GM23248 (cell line): ENCODE data around the gene LFNG. TPM values are rescaled to one million over a fixed set of nuclear protein-coding genes. Genes with fewer than 3 reads are reported as not detected.

ENCODE experiments used
- DNase-seq: peaks from one replicate; pipeline ENCODE4 v3.0.0-alpha.2; 2015
- H2AFZ ChIP-seq: fragments of 200-600 bp; sonication (generic); 2 replicates; pipeline ENCODE4 v1.6.1; 2016; ENCODE audit warnings: antibody characterized with exemption
- H3F3A ChIP-seq: fragments of 200-600 bp; sonication (generic); 2 replicates; pipeline ENCODE4 v1.6.1; 2016; ENCODE audit warnings: mild to moderate bottlenecking, antibody characterized with exemption, mixed run types; ENCODE audit not compliant: insufficient read depth
- H3K27ac ChIP-seq: fragments of 200-600 bp; sonication (generic); 2 replicates; pipeline ENCODE4 v1.5.1; 2016; ENCODE audit warnings: mild to moderate bottlenecking
- H3K27me3 ChIP-seq: fragments of 200-600 bp; sonication (generic); replicated peaks from 2 replicates; pipeline ENCODE4 v1.6.1; 2016; ENCODE audit warnings: mild to moderate bottlenecking; ENCODE audit not compliant: insufficient read depth
- H3K36me3 ChIP-seq: fragments of 200-600 bp; sonication (generic); 2 replicates; pipeline ENCODE4 v1.6.1; 2016; ENCODE audit warnings: low read depth, mild to moderate bottlenecking
- H3K4me1 ChIP-seq: fragments of 200-600 bp; sonication (generic); 2 replicates; pipeline ENCODE4 v1.6.1; 2016; ENCODE audit warnings: mild to moderate bottlenecking; ENCODE audit not compliant: insufficient read depth
- H3K4me2 ChIP-seq: fragments of 200-600 bp; sonication (generic); one replicate; pipeline ENCODE4 v1.6.1; 2016; ENCODE audit warnings: mild to moderate bottlenecking; ENCODE audit not compliant: unreplicated experiment
- H3K4me3 ChIP-seq: fragments of 200-600 bp; sonication (generic); 2 replicates; pipeline ENCODE4 v1.5.1; 2016; ENCODE audit warnings: mild to moderate bottlenecking
- H3K79me2 ChIP-seq: fragments of 200-600 bp; sonication (generic); 2 replicates; pipeline ENCODE4 v1.6.1; 2016; ENCODE audit warnings: mild to moderate bottlenecking; ENCODE audit not compliant: insufficient read depth
- H3K9ac ChIP-seq: fragments of 200-600 bp; sonication (generic); 2 replicates; pipeline ENCODE4 v1.6.1; 2016; ENCODE audit warnings: mild to moderate bottlenecking
- H3K9me2 ChIP-seq: fragments of 200-600 bp; sonication (generic); 2 replicates; pipeline ENCODE4 v1.6.1; 2016; ENCODE audit warnings: mixed run types, mild to moderate bottlenecking, moderate library complexity; ENCODE audit not compliant: insufficient read depth
- H3K9me3 ChIP-seq: fragments of 200-600 bp; sonication (generic); one replicate; pipeline ENCODE4 v1.6.1; 2017; ENCODE audit warnings: low read depth
- H4K20me1 ChIP-seq: fragments of 200-600 bp; sonication (generic); 2 replicates; pipeline ENCODE4 v1.6.0; 2016; ENCODE audit not compliant: insufficient read depth
- EZH2 ChIP-seq: fragments of 200-600 bp; sonication (generic); IDR thresholded peaks from 2 replicates; pipeline ENCODE4 v1.6.1; 2018; ENCODE audit warnings: antibody characterized with exemption, mild to moderate bottlenecking; ENCODE audit not compliant: insufficient read depth, poor library complexity, severe bottlenecking
- EZH2phosphoT487 ChIP-seq: fragments of 200-600 bp; sonication (generic); IDR thresholded peaks from 2 replicates; pipeline ENCODE4 v1.6.1; 2018; ENCODE audit warnings: antibody characterized with exemption, moderate library complexity, mild to moderate bottlenecking, low read depth; ENCODE audit not compliant: insufficient read depth
- WGBS, 2 experiments: methylation state at CpG; one replicate each; pipeline ENCODE4 v1.1.6; 2015 to 2017; ENCODE audit warnings: low lambda C conversion rate in 2 of 2, low coverage in 1 of 2; ENCODE audit errors: missing lambda C conversion rate in 2 of 2; 5-methylcytosine and 5-hydroxymethylcytosine counted together
- in situ Hi-C: fragments of 300-500 bp; cut with MboI; formaldehyde crosslinking; loops from 2 replicates; pipeline ENCODE4 v1.15.0; 2020
- polyA plus RNA-seq: library from polyadenylated mRNA; unstranded; fragments of >200 nt; fragmentation: Nextera tagmentation; extraction: Ambion mirVana; gene quantifications from 2 replicates; pipeline ENCODE4 v1.2.1, GENCODE V29; 2016
- total RNA-seq: library from RNA; depleted of rRNA; stranded (reverse); fragments of >200 nt; shearing (Covaris generic); gene quantifications from 2 replicates; pipeline ENCODE4 v1.2.3, GENCODE V29; 2014

Gene LFNG
- total and polyA plus RNA-seq, 2 experiments from 2014 or later, result 0.18 to 3.6 TPM

- peaks cover 2% of the 10 kb centered on the region; the same call in 1 of the 2 replicates for H3F3A ChIP-seq
- H3K4me1 ChIP-seq, result peaks cover 17% of the 10 kb centered on the region
- no peak overlapping the region for H3K9ac ChIP-seq
- H2AFZ ChIP-seq, result no peak overlapping the region
- no peaks in the 10 kb centered on the region for H3K27me3 ChIP-seq
- no peaks in the 10 kb centered on the region for H4K20me1 ChIP-seq
- H3K9me3 ChIP-seq, result no peaks in the 10 kb centered on the region
- no peaks in the 10 kb centered on the region for H3K79me2 ChIP-seq
- H3K4me3 ChIP-seq, result no peak overlapping the region
- DNase-seq, result peak; percentile 42
- no peak overlapping the region for H3K4me2 ChIP-seq
- WGBS, 2 experiments, result 75 to 80% methylated on average over 9 to 10 of the region's 10 CpGs
- no peaks in the 10 kb centered on the region for H3K9me2 ChIP-seq
- in situ Hi-C loops, result no loop called here
- H3K27ac ChIP-seq, result no peak overlapping the region
- TF ChIP-seq EZH2phosphoT487 (no peak), EZH2 (no peak)
- no peaks in the 10 kb centered on the region for H3K36me3 ChIP-seq
These were observed 36.7 kb upstream of the LFNG start for GRCh38 chr7:2482725-2483451.

GRCh38 chr7:2483494-2483893 lies 36.1 kb upstream of the LFNG start:
- Histone ChIP-seq H3K27me3 (no peaks in the 10 kb centered on the region), H3K27ac (no peak overlapping the region), H3K9me2 (no peaks in the 10 kb centered on the region), H3K9ac (no peak overlapping the region), H3K79me2 (no peaks in the 10 kb centered on the region), H3K4me1 (peaks cover 17% of the 10 kb centered on the region), H3F3A (peaks cover 8% of the 10 kb centered on the region; the same call in 1 of the 2 replicates), H2AFZ (no peak overlapping the region), H3K9me3 (no peaks in the 10 kb centered on the region), H3K4me2 (no peak overlapping the region), H3K36me3 (no peaks in the 10 kb centered on the region), H3K4me3 (no peak overlapping the region), H4K20me1 (no peaks in the 10 kb centered on the region)
- TF ChIP-seq EZH2, result no peak
- TF ChIP-seq EZH2phosphoT487, result no peak
- in situ Hi-C loops, result no loop called here
- DNase-seq, result no peak
- whole genome bisulfite sequencing, 2 experiments, result 47 to 52% methylated on average over 5 of the region's 5 CpGs

GRCh38 chr7:2484868-2485267 lies 34.7 kb upstream of the LFNG start:
- in situ Hi-C loops, result no loop called here
- Histone ChIP-seq H3K9me3 (no peaks in the 10 kb centered on the region), H2AFZ (no peak overlapping the region), H3K27ac (no peak overlapping the region), H3K9me2 (no peaks in the 10 kb centered on the region), H3K36me3 (no peaks in the 10 kb centered on the region), H3K4me2 (no peak overlapping the region), H3K79me2 (no peaks in the 10 kb centered on the region), H4K20me1 (no peaks in the 10 kb centered on the region), H3F3A (peaks cover 8% of the 10 kb centered on the region; the same call in 1 of the 2 replicates), H3K4me3 (no peak overlapping the region), H3K4me1 (peaks cover 15% of the 10 kb centered on the region), H3K9ac (no peak overlapping the region), H3K27me3 (no peaks in the 10 kb centered on the region)
- WGBS, 2 experiments, result 75 to 88% methylated on average over 11 to 12 of the region's 12 CpGs
- no peak for DNase-seq
- no peak for TF ChIP-seq EZH2
- TF ChIP-seq EZH2phosphoT487, result no peak

GRCh38 chr7:2487586-2488271 lies 31.8 kb upstream of the LFNG start:
- Histone ChIP-seq H3K9ac (peak overlapping the region; percentile 18; the same call in 1 of the 2 replicates), H3K4me1 (peaks cover 15% of the 10 kb centered on the region), H4K20me1 (no peaks in the 10 kb centered on the region), H3K27ac (no peak overlapping the region), H2AFZ (no peak overlapping the region), H3K9me2 (no peaks in the 10 kb centered on the region), H3K36me3 (no peaks in the 10 kb centered on the region), H3F3A (peaks cover 8% of the 10 kb centered on the region; the same call in 1 of the 2 replicates), H3K79me2 (no peaks in the 10 kb centered on the region), H3K4me2 (peak overlapping the region; percentile 19), H3K27me3 (no peaks in the 10 kb centered on the region), H3K4me3 (no peak overlapping the region), H3K9me3 (no peaks in the 10 kb centered on the region)
- WGBS, 2 experiments, result 15 to 23% methylated on average over 8 to 11 of the region's 14 CpGs
- DNase-seq, result no peak
- no peak for TF ChIP-seq EZH2
- no peak for TF ChIP-seq EZH2phosphoT487
- in situ Hi-C loops, result no loop called here
